Dendritic cell treated with granulocyte-macrophage colony-stimulating factor and Interleukin-4, amounts not matched to agents 40 ng/mL and 50 ng/mL, for 4 days (primary cell): ENCODE data around the gene CRYGN.

Experiments
- H3K27ac Mint-ChIP-seq: one replicate; pipeline ENCODE4 v1.8.0; 2022; ENCODE audit warnings: mild to moderate bottlenecking, mixed read lengths
- H3K27me3 Mint-ChIP-seq: one replicate; pipeline ENCODE4 v1.8.0; 2022; ENCODE audit warnings: mild to moderate bottlenecking, mixed read lengths
- H3K36me3 Mint-ChIP-seq: one replicate; pipeline ENCODE4 v1.8.0; 2022; ENCODE audit warnings: low read depth, mixed read lengths
- H3K4me1 Mint-ChIP-seq: one replicate; pipeline ENCODE4 v1.8.0; 2022; ENCODE audit warnings: low read depth, mixed read lengths
- H3K4me3 Mint-ChIP-seq: one replicate; pipeline ENCODE4 v1.8.0; 2022; ENCODE audit warnings: mild to moderate bottlenecking, moderate library complexity, mixed read lengths
- H3K9me3 Mint-ChIP-seq: one replicate; pipeline ENCODE4 v1.8.0; 2022; ENCODE audit warnings: mixed read lengths
- intact Hi-C: fragments of 100-400 bp; cut with micrococcal nuclease; formaldehyde crosslinking; loops from one replicate; pipeline ENCODE4 v1.15.0; 2022

The CRYGN gene

DNA sequence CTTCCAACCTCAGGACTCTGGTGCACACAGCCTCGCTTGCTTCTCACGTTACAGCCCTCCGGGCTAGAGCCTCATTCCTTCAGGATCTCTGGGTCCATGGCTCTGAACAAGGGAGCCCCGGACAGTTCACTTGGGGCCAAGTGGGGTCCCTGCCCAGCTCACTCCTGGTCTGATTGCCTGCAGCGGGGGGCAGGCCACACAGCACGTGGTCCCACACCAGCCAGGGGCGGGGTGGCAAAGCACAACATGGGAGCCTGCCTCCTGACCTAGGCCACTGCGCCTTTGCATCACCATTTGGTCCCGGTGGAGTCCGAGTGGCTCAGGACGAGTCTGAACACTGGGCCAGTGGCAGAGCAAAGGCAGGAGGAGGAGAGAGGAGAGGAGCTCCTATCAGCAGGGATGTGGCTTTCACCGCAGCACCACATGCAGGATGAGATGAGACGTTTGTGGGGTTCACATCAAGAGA is 13.4 kb upstream of the CRYGN start:
- H3K27me3 Mint-ChIP-seq, result peaks cover 26% of the 10 kb centered on the region
- H3K4me1 Mint-ChIP-seq, result peaks cover 6% of the 10 kb centered on the region
- no peaks in the 10 kb centered on the region for H3K36me3 Mint-ChIP-seq
- intact Hi-C loops, result no loop called here
- H3K9me3 Mint-ChIP-seq, result no peaks in the 10 kb centered on the region
- H3K27ac Mint-ChIP-seq, result no peak overlapping the region
- H3K4me3 Mint-ChIP-seq, result no peak overlapping the region

DNA sequence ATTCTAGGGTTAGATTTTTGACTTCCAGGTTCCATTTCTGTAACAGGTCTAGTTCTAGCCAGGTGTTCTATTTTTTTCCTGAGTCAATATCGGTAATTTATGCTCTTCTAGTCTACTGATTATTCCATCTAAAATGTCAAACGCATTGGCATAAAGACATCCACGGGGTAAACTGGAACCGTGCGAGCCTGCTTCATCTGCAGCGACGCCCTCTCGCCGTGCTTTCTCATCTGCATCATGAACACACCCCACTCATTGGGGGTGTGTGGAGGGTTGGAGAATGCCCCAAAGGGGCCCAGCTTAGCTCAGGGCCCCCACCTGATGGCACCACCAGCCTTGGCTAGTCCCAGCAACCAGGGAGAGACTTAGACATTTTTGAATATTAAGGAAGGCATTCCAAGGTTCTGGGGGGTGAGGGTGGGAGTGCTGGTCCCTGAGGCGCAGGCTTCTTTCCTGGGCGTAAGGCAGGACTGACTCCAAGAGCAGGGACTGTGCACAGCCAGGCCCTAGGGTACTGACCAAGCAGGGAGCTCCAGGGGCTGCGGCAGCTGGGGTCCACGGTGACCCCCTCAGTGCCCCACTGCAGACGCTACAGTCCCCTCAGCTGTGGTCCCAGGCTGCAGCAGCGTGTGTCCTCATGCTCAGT is 12.9 kb upstream of the CRYGN start:
- H3K9me3 Mint-ChIP-seq, result no peaks in the 10 kb centered on the region
- H3K4me1 Mint-ChIP-seq, result peaks cover 6% of the 10 kb centered on the region
- intact Hi-C loops, result no loop called here
- H3K36me3 Mint-ChIP-seq, result no peaks in the 10 kb centered on the region
- H3K27me3 Mint-ChIP-seq, result peaks cover 25% of the 10 kb centered on the region
- no peak overlapping the region for H3K4me3 Mint-ChIP-seq
- no peak overlapping the region for H3K27ac Mint-ChIP-seq

DNA sequence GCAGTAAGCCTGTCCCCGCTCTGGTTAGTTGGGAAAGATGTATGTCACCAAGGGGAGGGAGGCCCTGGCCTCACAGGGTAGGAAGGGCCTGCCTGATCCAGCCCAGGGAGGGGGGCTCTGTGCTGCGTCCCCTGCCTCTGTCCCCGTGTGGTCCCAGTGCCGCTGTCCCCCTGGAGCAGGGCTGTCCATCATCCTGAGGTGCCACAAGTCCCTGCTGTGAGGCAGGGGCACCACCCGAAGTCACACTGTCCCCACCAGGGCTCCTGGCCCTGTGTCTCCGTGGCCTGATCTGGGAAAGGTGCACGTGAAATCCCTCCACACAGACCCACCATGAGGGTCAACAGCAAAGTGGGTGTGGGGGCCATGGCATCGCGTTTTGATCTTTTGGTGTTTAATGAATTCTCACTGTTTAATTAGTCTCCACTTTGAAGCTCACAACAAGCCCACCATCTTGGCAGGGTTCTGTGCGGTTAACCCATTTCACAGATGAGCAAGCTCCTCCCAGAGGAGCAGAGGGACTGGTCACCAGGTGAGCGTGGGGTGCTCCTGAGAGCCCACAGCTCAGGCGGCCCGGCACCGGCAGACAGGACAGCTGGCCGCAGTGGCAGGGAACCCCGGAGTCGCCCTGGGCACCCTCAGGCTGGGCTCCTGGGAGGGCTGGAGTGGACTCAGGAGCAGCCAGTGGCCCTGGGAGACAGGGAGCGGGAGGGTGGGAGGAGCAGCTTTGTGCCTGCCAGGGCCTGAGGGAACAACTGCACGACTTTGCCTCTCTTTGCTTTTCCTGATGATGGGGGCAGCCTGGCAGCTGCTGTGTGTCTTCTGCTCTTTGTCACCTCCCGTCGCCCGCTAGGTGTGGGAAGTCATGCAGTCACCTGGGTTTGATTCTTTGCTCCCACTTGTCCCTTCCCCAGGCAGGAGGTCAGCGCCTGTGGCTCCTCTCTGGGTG is 12.0 kb upstream of the CRYGN start:
- no peak overlapping the region for H3K27ac Mint-ChIP-seq
- intact Hi-C loops, result no loop called here
- peaks cover 2% of the 10 kb centered on the region for H3K4me1 Mint-ChIP-seq
- H3K36me3 Mint-ChIP-seq, result no peaks in the 10 kb centered on the region
- no peaks in the 10 kb centered on the region for H3K9me3 Mint-ChIP-seq
- H3K27me3 Mint-ChIP-seq, result peaks cover 30% of the 10 kb centered on the region
- H3K4me3 Mint-ChIP-seq, result no peak overlapping the region

DNA sequence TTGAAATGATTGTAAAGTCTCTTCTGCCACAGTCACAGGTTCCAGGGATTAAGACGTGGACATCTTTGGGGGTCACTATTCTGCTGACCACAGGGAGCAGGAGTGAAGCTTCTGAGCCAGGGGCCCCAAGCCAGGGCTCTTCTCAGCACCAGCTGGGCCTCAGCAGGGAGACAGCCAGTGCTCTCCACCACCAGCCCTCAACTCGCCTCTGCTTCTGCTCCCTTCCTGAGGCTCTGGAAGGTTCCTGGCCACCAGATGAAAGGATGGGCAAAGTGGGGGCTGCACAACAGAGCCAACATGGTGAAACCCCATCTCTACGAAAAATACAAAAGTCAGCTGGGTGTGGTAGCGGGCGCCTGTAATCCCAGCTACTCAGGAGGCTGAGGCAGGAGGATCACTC is 11.2 kb upstream of the CRYGN start:
- H3K27me3 Mint-ChIP-seq, result peaks cover 35% of the 10 kb centered on the region
- no peak overlapping the region for H3K4me3 Mint-ChIP-seq
- no peaks in the 10 kb centered on the region for H3K36me3 Mint-ChIP-seq
- no peaks in the 10 kb centered on the region for H3K4me1 Mint-ChIP-seq
- no peaks in the 10 kb centered on the region for H3K9me3 Mint-ChIP-seq
- no peak overlapping the region for H3K27ac Mint-ChIP-seq
- intact Hi-C loops, result no loop called here

DNA sequence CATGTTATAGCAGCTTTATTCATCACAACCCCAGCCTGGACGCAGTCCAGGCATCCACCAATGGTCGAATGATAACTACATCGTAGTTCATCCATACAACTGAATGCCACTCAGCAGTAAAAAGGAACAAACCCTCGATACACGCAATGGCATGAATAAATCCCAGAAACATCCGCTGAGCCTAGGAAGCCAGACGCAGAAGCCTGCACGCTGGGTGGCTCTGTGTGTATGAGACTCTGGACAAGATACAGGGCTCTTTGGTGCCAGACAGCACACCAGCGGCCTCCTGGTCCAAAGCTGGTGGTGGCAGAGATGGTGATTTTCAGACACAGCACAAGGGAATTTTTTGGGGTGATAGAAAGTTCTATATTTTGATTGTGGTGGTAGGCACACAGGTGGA is 10.0 kb upstream of the CRYGN start:
- no peak overlapping the region for H3K4me3 Mint-ChIP-seq
- H3K27ac Mint-ChIP-seq, result no peak overlapping the region
- intact Hi-C loops, result loop anchor here (2.0 kb wide), 1 partner anchor 135 kb away; no protein-coding TSS in a partner anchor
- H3K36me3 Mint-ChIP-seq, result no peaks in the 10 kb centered on the region
- peaks cover 39% of the 10 kb centered on the region for H3K27me3 Mint-ChIP-seq
- no peaks in the 10 kb centered on the region for H3K4me1 Mint-ChIP-seq
- H3K9me3 Mint-ChIP-seq, result no peaks in the 10 kb centered on the region

DNA sequence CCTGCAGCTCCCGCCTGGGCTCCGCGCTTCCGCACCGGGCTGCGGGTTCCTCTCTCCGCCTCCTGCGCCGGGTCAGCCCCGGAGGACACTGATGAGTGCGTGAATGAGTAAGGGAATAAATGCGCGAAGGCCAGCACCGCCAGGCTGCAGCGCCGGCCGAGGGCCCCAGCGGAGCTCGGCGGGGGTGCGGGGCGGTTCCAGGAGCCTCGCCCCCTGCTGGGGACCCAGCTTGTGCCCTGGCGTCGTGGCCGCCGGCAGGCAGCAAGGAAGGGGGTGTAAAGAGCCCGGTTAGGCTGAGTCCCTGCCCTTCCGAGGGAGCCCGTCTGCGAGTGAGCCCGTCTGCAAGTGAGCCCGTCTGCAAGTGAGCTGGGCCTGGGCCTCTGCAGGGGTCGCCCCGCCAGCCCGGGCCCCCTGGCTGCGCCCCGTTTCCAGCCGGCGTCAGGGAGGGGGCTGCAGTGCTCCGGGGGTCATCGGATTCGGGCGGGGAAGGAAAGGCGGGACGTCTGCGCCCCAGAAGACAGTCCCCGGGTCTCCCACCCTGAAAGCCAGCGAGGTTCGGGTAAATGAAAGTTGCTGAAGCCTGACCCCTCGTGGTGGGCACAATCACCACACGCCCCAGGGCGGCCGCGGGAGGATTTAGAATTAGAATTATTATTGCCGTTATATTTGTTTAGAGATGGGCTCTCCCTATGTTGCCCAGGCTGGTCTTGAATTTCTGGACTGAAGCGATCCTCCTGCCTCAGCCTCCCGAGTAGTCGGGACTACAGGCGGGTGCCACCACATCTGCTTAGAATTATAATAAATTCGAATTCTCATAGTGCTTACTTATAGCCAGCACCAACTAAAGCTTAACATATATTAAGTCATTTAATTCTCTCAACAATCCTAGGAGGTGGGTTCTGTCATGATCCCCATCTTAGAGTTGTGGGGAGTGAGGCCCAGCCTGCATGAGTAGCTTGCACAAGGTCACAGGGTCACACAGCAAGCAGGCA is 8.6 kb upstream of the CRYGN start:
- Mint-ChIP-seq H3K4me3 (peak overlapping the region; percentile 75), H3K9me3 (no peaks in the 10 kb centered on the region), H3K27me3 (peaks cover 41% of the 10 kb centered on the region), H3K36me3 (no peaks in the 10 kb centered on the region), H3K4me1 (no peaks in the 10 kb centered on the region), H3K27ac (peak overlapping the region; percentile 40)
- intact Hi-C loops, result loop anchor here (1.0 to 2.0 kb wide), 2 partner anchors 80 to 134 kb away; no protein-coding TSS in a partner anchor

DNA sequence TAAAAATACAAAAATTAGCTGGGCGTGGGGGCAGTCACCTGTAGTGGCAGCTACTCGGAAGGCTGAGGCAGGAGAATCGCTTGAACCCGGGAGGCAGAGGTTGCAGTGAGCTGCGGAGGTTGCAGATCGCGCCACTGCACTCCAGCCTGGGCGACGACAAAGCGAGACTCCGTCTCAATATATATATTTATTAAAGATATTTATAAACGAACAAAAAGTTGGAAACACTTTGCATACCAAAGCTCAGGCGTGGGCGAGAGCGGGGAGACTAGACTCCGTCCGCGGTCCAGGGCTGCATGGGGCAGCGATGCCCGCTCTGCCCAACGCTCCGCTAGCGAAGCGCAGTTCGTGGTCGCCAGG is 7.9 kb upstream of the CRYGN start:
- H3K36me3 Mint-ChIP-seq, result no peaks in the 10 kb centered on the region
- H3K4me3 Mint-ChIP-seq, result peak overlapping the region; percentile 75
- no peaks in the 10 kb centered on the region for H3K9me3 Mint-ChIP-seq
- intact Hi-C loops, result loop anchor here (1.0 to 2.0 kb wide), 2 partner anchors 80 to 133 kb away; no protein-coding TSS in a partner anchor
- peaks cover 43% of the 10 kb centered on the region for H3K27me3 Mint-ChIP-seq
- no peak overlapping the region for H3K27ac Mint-ChIP-seq
- peaks cover 3% of the 10 kb centered on the region for H3K4me1 Mint-ChIP-seq

DNA sequence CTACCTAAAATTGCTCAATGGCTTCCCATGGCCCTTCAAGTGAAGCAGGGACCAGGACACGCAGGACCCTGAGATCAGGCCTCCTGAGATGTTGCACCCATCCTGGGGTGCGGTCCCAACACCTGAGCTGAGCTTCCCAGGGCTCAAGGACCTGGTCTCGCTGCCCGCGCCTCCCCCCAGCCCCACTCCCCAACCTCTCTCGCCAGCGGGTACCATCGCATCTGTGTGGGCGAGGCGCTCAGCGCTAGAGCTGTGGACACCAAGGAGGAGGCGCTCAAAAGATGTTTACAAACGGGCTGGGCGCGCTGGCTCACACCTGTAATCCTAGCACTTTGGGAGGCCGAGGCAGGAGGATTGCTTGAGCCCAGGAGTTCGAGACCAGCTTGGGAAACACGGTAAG is 7.4 kb upstream of the CRYGN start:
- intact Hi-C loops, result no loop called here
- Mint-ChIP-seq H3K4me3 (no peak overlapping the region), H3K27me3 (peaks cover 43% of the 10 kb centered on the region), H3K36me3 (no peaks in the 10 kb centered on the region), H3K9me3 (no peaks in the 10 kb centered on the region), H3K4me1 (peaks cover 9% of the 10 kb centered on the region), H3K27ac (no peak overlapping the region)

DNA sequence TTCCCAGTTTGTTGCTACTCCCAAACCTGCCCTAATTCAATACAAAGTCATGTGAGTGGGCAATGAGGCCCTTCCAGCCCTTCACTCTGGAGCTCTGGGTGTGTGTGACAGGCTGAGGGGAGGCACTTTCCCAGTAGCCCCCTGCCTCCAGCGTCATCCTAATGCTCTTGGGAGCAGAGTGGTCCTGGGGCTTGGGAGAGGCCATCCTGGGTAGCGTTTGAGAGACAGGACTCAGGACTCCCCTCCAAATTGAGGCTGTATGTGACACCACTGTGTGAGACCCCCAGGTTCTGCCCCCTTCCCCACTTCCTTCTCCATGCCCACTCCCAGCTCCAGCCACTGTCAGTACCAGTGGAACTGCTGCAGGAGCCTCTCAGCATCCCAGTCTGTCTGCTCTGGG is 6.5 kb upstream of the CRYGN start:
- Mint-ChIP-seq H3K9me3 (no peaks in the 10 kb centered on the region), H3K4me1 (peaks cover 18% of the 10 kb centered on the region), H3K4me3 (no peak overlapping the region), H3K27me3 (peaks cover 42% of the 10 kb centered on the region), H3K27ac (peak overlapping the region; percentile 33), H3K36me3 (no peaks in the 10 kb centered on the region)
- intact Hi-C loops, result no loop called here

DNA sequence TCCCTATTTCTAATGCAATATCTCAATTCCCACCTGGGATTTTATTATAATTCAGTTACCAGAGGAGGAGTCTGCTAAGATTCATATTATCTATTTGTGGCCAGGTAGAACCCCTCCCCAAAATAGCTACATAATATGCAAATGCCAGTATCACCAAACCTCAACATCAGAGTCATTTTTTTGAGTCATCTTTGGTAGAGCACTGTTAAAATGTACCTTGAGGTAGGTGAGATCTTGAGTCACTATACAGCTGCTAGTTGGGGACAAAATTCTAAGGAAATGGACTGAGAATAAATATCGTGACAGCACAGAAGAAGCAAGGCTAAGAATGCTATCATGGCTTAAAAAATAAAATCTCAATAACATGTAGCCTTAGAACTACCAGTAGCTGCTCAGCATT is 4.7 kb upstream of the CRYGN start:
- no peaks in the 10 kb centered on the region for H3K9me3 Mint-ChIP-seq
- H3K36me3 Mint-ChIP-seq, result no peaks in the 10 kb centered on the region
- intact Hi-C loops, result no loop called here
- H3K4me3 Mint-ChIP-seq, result no peak overlapping the region
- H3K27me3 Mint-ChIP-seq, result peaks cover 41% of the 10 kb centered on the region
- no peak overlapping the region for H3K27ac Mint-ChIP-seq
- peaks cover 35% of the 10 kb centered on the region for H3K4me1 Mint-ChIP-seq

DNA sequence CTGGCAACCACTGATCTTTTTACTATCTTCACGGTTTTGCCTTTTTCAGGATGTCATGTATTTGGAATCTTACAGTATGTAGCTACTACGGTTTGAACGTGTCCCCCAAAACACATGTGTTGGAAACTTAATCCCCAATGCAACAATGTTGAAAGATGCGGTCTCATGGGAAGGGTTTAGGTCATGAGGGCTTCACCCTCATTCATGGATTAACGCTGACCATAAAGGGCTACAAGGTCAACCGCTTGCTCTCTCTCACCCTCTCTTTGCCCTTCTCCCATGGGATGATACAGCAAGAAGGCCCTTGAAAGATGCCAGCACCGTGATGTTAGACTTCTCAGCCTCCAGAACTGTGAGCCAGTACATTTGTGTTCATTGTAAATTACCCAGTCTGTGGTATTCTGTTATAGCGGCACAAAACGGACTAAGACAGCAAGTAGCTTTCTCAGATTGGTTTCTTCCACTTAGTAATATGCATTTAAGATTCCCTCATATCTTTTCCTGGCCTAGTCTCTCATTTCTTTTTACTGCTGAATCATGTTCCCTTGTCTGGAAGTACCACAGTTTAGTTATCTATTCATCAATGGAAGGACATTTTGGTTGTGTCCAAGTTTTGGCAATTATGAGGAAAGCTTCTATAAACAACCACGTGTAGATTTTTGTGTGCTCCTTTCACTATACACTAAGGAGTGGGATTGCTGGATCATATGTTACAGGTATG is 3.0 kb upstream of the CRYGN start:
- peak overlapping the region; percentile 60 for H3K27ac Mint-ChIP-seq
- intact Hi-C loops, result no loop called here
- peaks cover 37% of the 10 kb centered on the region for H3K4me1 Mint-ChIP-seq
- peaks cover 46% of the 10 kb centered on the region for H3K27me3 Mint-ChIP-seq
- no peak overlapping the region for H3K4me3 Mint-ChIP-seq
- no peaks in the 10 kb centered on the region for H3K36me3 Mint-ChIP-seq
- no peaks in the 10 kb centered on the region for H3K9me3 Mint-ChIP-seq

DNA sequence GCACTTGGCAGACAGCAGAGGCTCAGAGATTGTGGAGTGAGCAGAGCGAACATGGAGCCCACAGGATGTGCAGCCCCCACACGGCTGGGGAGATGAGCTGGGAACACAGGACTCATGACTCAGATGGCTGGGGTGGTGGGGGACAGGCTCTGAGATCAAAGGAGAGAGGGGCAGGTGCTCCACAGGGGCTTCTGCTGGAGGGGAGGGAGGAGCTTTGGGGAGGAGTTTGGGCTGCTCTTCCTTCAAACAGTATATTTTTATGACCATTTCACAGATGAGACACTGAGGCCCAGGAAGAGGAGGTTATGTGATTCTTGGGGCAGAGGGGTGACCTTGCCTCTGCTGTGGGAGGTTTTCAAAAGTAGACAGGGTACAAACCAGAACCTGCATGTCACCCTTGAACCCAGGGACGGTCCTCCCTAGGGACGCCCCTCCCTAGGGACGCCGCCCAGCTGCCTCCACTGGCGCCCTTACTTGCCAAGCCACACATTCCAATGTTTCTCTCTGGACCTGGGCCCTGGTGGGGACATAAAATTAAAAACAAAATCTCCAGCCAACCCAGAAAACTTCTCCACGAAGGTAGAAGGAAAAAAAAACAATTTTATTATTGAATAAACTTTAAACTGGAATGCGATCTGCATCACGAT is 981 bp upstream of the CRYGN start:
- peak overlapping the region; percentile 60 for H3K27ac Mint-ChIP-seq
- peaks cover 38% of the 10 kb centered on the region for H3K27me3 Mint-ChIP-seq
- peaks cover 37% of the 10 kb centered on the region for H3K4me1 Mint-ChIP-seq
- no peaks in the 10 kb centered on the region for H3K9me3 Mint-ChIP-seq
- H3K4me3 Mint-ChIP-seq, result no peak overlapping the region
- intact Hi-C loops, result no loop called here
- no peaks in the 10 kb centered on the region for H3K36me3 Mint-ChIP-seq
